ENCODE data around the gene BRD9.
A peak's percentile ranks its signal among the peaks of the same experiment; 100 is the strongest.

BRD9 gene

GRCh38 chr5:911601-912000, 19.0 kb upstream of the BRD9 start:
- peak; percentile 88 for DNase-seq
- Histone ChIP-seq H3K27me3 (replicated peaks) (no peaks in the 10 kb centered on the region), H3K4me3 (ENCODE audit: low read depth, low read length) (no peak overlapping the region), H3K27ac (peak overlapping the region; percentile 86), H3K36me3 (replicated peaks) (peaks cover 9% of the 10 kb centered on the region)
- no peak for TF ChIP-seq CTCF (IDR thresholded peaks at IDR 0.05; ENCODE audit: low read depth, low read length, missing control alignments)
- in situ Hi-C loops (cut with HindIII; ENCODE audit: low pct_ligation_motif_present, low sequenced_read_pairs) = no loop called here

DNA sequence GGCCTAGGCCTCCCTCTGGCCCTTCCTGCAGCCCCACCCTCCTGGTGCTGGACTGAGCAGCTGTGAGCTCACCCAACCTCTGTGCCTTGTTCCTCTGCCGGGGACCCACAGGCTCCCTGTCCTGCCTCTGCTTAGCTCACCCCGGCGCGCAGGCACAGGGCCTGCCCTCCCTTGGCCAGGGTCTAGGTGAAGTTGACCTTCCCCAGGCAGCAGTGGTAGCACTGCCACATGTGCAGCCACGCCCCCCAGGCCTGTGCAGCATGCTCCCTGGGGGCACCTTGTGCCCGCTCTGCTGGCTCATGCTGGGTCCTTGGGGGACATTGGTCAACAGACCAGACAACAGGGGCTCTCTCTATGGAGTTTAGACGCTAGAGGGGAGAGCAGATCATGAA, 18.2 kb upstream of the BRD9 start:
- TF ChIP-seq CTCF (IDR thresholded peaks at IDR 0.05; ENCODE audit: low read depth, low read length, missing control alignments) = no peak
- in situ Hi-C loops (cut with HindIII; ENCODE audit: low pct_ligation_motif_present, low sequenced_read_pairs) = no loop called here
- Histone ChIP-seq H3K4me3 (ENCODE audit: low read depth, low read length) (no peak overlapping the region), H3K36me3 (replicated peaks) (peaks cover 9% of the 10 kb centered on the region), H3K27me3 (replicated peaks) (no peaks in the 10 kb centered on the region), H3K27ac (no peak overlapping the region)
- DNase-seq = no peak

DNA sequence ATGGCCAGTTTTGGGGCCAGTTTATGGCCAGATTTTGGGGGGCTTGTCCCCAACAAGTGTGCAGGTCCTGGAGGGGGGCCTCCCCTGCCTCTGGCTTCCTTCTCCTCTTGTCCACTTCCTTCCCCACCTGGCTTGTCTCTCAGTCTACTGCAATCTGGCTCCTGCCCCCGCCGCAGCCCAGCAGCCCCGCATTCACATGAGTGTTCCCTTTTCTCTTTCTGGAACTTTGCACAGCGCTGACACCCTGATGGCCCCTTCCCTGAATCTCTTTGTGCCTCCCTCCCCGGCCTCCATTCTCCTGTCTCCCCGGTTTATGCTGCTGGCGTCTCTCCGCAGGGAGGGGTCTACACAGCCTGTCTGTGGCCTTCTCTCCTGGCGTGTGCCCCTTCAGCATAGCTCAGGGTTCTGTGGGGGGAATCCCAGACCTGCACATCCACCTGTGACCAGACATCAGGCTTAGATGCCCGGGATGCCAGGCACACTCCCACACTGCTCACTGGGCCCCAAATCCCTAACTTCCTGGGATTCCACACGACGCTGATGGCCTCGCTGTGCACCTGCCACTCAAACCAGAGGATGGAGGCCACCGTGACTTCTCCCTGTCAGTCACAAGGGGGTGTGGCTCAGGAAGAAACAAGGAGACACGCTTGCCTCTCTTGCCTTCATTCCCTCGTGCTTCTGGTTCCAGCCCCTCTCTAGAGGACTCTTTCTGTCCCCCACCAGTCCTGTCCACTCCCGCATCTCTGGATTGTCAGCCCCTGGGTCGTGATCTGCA, 17.6 kb upstream of the BRD9 start:
- no peak for TF ChIP-seq CTCF (IDR thresholded peaks at IDR 0.05; ENCODE audit: low read depth, low read length, missing control alignments)
- in situ Hi-C loops (cut with HindIII; ENCODE audit: low pct_ligation_motif_present, low sequenced_read_pairs) = no loop called here
- peaks cover 10% of the 10 kb centered on the region for H3K36me3 ChIP-seq (replicated peaks)
- H3K4me3 ChIP-seq (ENCODE audit: low read depth, low read length) = no peak overlapping the region
- DNase-seq = no peak
- H3K27ac ChIP-seq = no peak overlapping the region
- no peaks in the 10 kb centered on the region for H3K27me3 ChIP-seq (replicated peaks)

GRCh38 chr5:909086-909485, 16.5 kb upstream of the BRD9 start:
- H3K27me3 ChIP-seq (replicated peaks) = no peaks in the 10 kb centered on the region
- in situ Hi-C loops (cut with HindIII; ENCODE audit: low pct_ligation_motif_present, low sequenced_read_pairs) = no loop called here

DNA sequence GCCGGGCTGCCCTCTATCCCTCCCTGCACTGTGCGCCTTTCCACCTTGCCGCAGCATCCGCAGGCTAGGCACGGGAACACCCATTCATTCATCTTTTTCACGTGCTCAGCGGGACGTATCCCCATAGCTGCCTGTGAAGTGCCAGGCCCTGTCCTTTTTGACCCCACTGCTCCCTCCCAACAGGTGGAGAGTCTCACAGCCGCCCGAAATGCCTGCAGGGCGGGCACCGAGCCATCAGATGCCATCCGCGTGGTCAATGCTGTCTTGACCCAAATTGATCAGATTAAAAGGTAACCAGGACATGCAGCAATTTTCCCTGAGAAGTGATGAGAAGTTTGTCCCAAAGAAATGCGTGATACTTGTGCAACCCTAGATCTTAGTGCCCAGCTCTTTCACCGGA, 15.6 kb upstream of the BRD9 start:
- H3K27me3 ChIP-seq (replicated peaks) = no peaks in the 10 kb centered on the region
- DNase-seq = no peak
- no peak for TF ChIP-seq CTCF (IDR thresholded peaks at IDR 0.05; ENCODE audit: low read depth, low read length, missing control alignments)
- peaks cover 4% of the 10 kb centered on the region for H3K36me3 ChIP-seq (replicated peaks)
- in situ Hi-C loops (cut with HindIII; ENCODE audit: low pct_ligation_motif_present, low sequenced_read_pairs) = no loop called here
- H3K27ac ChIP-seq = no peak overlapping the region
- H3K4me3 ChIP-seq (ENCODE audit: low read depth, low read length) = no peak overlapping the region

More at GRCh38 chr5:909086-909485, 16.5 kb upstream of the BRD9 start:
- no peak overlapping the region for H3K4me3 ChIP-seq (ENCODE audit: low read depth, low read length)
- DNase-seq = no peak
- no peak overlapping the region for H3K27ac ChIP-seq
- H3K36me3 ChIP-seq (replicated peaks) = peaks cover 4% of the 10 kb centered on the region
- TF ChIP-seq CTCF (IDR thresholded peaks at IDR 0.05; ENCODE audit: low read depth, low read length, missing control alignments) = no peak
